ENCODE data around the gene MAP4K1.

MAP4K1 gene

DNA sequence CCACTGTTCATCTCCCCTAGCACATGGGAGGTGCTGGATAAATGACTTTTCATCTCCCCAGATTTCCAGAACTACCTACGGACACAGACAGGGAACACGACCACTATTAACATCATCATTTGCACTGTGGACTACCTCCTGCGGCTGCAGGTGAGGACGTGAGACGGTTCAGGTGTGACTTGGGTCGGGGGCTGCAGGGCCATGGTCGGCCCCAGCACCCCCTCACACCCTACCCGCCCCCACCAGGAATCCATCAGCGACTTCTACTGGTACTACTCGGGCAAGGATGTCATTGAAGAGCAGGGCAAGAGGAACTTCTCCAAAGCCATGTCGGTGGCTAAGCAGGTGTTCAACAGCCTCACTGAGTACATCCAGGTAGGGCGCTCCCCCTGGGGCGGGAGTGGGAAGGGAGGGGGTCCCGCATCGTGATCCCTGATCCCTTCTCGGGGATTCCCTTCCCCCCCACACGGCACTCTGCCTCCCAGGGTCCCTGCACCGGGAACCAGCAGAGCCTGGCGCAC is 74.4 kb downstream of the MAP4K1 start:
- peaks cover 9% of the 10 kb centered on the region for H3K27me3 Mint-ChIP-seq (ENCODE audit: low read depth, poor library complexity)

DNA sequence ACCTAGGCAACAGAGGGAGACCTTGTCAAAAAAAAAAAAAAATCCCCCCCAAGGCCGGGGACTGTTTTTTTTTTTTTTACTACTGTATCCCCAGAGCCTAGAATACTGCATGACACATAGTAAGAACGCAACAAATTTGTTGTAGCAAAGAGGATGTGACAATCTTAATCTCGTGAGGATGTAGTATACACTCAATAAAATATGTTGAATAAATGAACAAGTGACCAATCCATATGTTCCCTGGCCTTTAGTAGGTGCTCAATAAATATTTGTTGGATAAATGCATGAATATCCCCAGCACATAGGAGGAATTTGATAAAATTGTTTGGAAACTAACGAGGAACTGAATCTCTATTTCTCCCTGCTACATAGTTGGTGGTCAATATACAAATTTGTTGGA is 75.7 kb downstream of the MAP4K1 start:
- no peak for DNase-seq
- Mint-ChIP-seq H3K9me3 (peaks cover 8% of the 10 kb centered on the region), H3K4me1 (peaks cover 12% of the 10 kb centered on the region), H3K27me3 (ENCODE audit: low read depth, poor library complexity) (peaks cover 9% of the 10 kb centered on the region), H3K4me3 (no peak overlapping the region), H3K27ac (no peak overlapping the region), H3K36me3 (ENCODE audit: low read depth) (peaks cover 6% of the 10 kb centered on the region)
- TF ChIP-seq, protein P1, sequence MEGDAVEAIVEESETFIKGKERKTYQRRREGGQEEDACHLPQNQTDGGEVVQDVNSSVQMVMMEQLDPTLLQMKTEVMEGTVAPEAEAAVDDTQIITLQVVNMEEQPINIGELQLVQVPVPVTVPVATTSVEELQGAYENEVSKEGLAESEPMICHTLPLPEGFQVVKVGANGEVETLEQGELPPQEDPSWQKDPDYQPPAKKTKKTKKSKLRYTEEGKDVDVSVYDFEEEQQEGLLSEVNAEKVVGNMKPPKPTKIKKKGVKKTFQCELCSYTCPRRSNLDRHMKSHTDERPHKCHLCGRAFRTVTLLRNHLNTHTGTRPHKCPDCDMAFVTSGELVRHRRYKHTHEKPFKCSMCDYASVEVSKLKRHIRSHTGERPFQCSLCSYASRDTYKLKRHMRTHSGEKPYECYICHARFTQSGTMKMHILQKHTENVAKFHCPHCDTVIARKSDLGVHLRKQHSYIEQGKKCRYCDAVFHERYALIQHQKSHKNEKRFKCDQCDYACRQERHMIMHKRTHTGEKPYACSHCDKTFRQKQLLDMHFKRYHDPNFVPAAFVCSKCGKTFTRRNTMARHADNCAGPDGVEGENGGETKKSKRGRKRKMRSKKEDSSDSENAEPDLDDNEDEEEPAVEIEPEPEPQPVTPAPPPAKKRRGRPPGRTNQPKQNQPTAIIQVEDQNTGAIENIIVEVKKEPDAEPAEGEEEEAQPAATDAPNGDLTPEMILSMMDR (IDR thresholded peaks at IDR 0.05): no peak

More for the DNA sequence above, 74.4 kb downstream of the MAP4K1 start:
- H3K36me3 Mint-ChIP-seq (ENCODE audit: low read depth): peaks cover 6% of the 10 kb centered on the region
- no peak overlapping the region for H3K27ac Mint-ChIP-seq
- no peak for DNase-seq
- TF ChIP-seq, protein P1 (IDR thresholded peaks at IDR 0.05): no peak
- peaks cover 4% of the 10 kb centered on the region for H3K9me3 Mint-ChIP-seq
- no peak overlapping the region for H3K4me3 Mint-ChIP-seq
- peaks cover 12% of the 10 kb centered on the region for H3K4me1 Mint-ChIP-seq

DNA sequence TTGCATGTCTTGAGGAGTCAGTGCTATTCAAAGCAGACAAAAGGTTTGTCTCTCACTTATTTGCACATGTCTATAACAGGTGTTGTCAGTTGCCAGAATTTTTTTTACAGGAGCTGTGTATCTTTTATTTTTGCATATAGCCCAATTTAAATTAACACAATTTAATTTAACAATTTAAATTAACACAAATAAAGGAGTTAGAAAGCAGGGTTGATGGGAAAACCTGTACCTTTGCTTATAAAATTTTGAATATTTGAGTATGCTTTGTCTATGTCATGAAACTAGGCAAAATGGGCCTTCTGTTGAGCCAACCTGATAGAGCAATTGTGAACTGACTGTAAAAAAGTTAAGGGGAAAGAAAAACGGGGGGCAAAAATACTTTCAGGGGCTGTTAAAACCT is 78.0 kb downstream of the MAP4K1 start:
- H3K27ac Mint-ChIP-seq: no peak overlapping the region
- H3K4me3 Mint-ChIP-seq: no peak overlapping the region
- H3K9me3 Mint-ChIP-seq: peaks cover 27% of the 10 kb centered on the region
- peaks cover 24% of the 10 kb centered on the region for H3K36me3 Mint-ChIP-seq (ENCODE audit: low read depth)
- H3K27me3 Mint-ChIP-seq (ENCODE audit: low read depth, poor library complexity): peaks cover 12% of the 10 kb centered on the region
- TF ChIP-seq, protein P1 (IDR thresholded peaks at IDR 0.05): no peak
- H3K4me1 Mint-ChIP-seq: peaks cover 7% of the 10 kb centered on the region
- no peak for DNase-seq

DNA sequence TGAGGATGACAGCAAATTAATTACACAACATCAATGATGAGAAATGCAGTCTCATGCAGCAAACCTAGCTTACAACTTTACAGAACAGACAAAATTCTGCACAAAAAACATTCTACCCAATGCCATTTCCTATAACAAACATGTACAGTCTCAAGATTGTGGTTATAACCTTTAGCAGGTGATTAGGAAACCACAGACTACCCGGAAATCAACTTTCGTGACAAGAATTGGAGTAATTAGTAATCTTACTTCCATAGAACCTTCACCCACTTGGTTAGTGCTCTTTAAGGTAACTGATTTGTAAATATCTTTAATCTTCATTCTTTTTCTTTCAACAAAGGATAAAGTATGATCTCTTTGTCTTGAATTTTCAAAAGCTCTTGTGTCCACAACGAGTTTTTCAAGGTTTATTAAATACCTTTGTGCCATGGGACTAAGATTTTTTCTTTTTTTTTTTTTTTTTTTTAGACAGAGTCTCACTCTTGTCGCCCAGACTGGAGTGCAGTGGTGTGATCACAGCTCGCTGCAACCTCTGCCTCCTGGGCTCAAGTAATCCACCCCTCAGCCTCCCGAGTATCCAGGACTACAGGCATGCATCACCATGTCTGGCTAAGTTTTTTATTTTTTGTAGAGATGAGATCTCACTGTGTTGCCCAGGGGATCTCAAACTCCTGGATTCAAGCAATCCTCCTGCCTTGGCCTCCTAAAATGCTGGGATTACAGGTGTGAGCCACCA is 78.8 kb downstream of the MAP4K1 start:
- H3K4me1 Mint-ChIP-seq: no peaks in the 10 kb centered on the region

DNA sequence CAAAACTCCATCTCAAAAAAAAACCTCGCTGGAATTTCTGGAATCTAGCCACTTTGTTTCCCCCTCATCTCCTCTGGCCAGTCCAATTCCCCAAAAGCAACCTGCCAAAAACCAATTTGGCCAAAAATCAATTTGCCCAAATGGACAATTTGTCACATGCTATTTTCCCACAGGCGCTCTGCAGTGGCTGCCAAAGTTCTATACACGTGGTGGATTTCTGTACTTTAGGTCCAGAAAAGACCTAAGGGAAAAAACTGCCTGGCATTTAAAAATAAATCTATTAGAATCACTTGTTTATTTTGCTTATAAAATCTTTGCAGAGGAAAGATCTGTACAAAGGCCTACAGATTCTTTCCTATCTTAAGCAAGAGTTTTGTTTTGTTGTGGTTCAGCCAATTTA is 79.4 kb downstream of the MAP4K1 start:
- TF ChIP-seq, protein P1 (IDR thresholded peaks at IDR 0.05): no peak
- Mint-ChIP-seq H3K4me3 (no peak overlapping the region), H3K36me3 (ENCODE audit: low read depth) (peaks cover 23% of the 10 kb centered on the region), H3K27ac (no peak overlapping the region), H3K9me3 (peaks cover 31% of the 10 kb centered on the region), H3K27me3 (ENCODE audit: low read depth, poor library complexity) (peaks cover 12% of the 10 kb centered on the region), H3K4me1 (no peaks in the 10 kb centered on the region)
- DNase-seq: no peak

More for the DNA sequence above, 78.8 kb downstream of the MAP4K1 start:
- H3K9me3 Mint-ChIP-seq: peaks cover 31% of the 10 kb centered on the region
- no peak overlapping the region for H3K4me3 Mint-ChIP-seq
- H3K27me3 Mint-ChIP-seq (ENCODE audit: low read depth, poor library complexity): peaks cover 13% of the 10 kb centered on the region
- H3K27ac Mint-ChIP-seq: no peak overlapping the region
- no peak for DNase-seq
- H3K36me3 Mint-ChIP-seq (ENCODE audit: low read depth): peaks cover 25% of the 10 kb centered on the region
- TF ChIP-seq, protein P1 (IDR thresholded peaks at IDR 0.05): no peak
